NCI-H2227 (cell line): ENCODE results near the gene TXNRD3.
"Not testable (repeated sequence)": the region's sequence is repeated elsewhere in the genome, so short reads cannot be mapped to it uniquely, and the experiment has no call there.

Experiments used
- DNase-seq: peaks from one replicate; lab custom pipeline; 2025; ENCODE audit not compliant: unreplicated experiment; lab: John Stamatoyannopoulos, UW

Gene TXNRD3

DNA sequence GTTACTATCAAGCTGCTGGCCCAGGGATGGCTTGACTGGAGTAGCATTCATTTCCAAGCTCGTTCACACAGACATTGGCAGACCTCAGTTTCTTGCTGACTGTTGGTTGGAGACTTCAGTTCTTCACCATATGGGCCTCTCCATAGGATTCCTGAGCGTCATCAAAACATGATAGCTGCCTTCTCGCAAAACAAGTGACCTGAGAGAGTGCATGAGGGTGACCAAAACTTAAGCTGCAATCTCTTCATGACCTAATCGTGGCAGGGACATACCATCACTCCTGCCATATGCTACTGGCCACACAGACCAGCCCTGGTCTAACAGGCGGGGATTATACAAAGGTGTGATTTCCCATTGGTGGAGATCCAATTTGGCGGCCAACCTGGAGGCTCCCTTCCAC, 50.2 kb downstream of the TXNRD3 start:
- DNase-seq: no peak

DNA sequence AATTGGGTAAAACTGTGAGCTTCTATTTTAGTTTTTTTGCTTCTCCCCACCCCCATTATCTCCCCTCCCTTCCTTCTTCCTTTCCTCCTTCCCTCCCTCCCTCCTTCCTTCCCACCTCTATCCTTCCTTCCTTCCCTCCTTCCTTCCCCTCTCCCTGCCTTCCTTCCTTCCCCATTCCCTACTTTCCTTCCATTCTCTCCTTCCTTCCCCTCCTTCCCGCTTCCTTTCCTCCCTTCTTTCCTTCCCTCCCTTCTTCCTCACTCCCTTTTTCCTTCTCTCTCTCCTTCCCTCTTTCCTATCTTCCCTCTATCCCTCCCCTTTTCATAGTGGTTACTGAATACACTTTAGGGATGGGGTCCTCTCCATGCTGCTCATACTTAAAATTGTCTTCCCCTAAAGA, 55.8 kb downstream of the TXNRD3 start:
- no peak for DNase-seq

DNA sequence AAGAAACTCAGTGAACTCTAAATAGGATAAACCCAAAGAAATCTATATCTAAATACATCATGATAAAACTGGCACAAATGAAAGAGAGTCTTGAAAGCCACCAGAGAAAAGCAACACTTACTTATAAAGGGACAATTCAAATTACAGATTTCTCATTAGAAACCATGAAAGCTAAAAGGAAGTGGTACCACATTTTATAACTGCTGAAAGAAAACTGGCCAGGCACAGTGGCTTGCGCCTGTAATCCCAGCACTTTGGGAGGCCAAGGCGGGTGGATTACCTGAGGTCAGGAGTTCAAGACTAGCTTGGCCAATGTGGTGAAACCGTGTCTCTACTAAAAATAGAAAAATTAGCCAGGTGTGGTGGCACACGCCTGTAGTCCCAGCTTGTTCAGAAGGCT, 59.4 kb downstream of the TXNRD3 start:
- not testable (repeated sequence) for DNase-seq

DNA sequence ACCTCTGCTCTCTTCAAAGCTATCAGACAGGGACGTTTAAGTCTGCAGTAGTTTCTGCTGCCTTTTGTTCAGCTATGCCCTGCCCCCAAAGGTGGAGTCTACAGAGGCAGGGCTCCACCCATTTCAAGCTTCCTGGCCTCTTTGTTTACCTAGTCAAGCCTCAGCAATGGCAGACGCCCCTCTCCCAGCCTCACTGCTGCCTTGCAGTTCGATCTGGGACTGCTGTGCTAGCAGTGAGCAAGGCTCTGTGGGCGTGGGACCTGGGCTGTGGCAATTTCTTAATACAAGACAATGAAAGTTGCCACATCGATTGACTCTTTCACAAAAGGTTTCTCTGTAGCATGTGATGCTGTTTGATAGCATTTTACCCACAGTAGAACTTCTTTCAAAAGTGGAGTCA, 63.4 kb downstream of the TXNRD3 start:
- DNase-seq: not testable (repeated sequence)

DNA sequence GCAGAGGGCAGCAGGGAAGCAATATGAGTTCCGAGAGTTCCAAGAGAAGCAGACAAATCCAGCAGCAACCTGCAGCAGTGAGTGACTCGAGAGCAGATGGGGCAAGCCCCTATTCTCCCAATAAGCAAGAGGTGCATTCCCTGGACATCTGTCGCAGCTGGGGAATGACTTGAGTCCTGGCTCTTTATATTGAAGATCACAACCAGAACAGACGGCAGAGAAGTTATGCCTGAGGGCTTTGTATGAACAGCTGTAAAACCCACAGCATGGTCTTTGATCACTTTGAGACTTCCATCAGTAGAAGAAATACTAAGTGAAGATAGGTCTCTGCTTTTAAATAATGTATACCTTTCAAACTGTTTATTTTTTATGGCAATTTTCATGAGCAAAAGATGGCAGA, 72.6 kb downstream of the TXNRD3 start:
- no peak for DNase-seq

DNA sequence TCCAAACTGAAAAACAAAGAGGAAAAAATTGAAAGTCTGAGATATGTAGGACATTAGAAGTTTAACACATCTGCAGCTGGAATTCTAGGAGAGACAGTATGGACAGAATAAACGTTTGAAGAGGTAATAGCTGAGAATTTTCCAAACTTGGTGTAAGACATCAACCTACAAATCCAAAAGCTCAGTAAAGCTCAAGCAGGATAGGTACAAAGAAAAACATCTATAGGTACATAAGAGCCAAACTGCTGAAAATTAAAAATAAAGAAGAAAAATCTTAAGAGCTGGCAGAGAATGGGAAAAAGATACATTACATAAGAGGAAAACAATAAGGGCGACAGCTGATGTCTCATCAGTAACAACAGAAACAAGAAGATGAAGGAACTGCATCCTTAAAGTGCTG, 73.4 kb downstream of the TXNRD3 start:
- no peak for DNase-seq

DNA sequence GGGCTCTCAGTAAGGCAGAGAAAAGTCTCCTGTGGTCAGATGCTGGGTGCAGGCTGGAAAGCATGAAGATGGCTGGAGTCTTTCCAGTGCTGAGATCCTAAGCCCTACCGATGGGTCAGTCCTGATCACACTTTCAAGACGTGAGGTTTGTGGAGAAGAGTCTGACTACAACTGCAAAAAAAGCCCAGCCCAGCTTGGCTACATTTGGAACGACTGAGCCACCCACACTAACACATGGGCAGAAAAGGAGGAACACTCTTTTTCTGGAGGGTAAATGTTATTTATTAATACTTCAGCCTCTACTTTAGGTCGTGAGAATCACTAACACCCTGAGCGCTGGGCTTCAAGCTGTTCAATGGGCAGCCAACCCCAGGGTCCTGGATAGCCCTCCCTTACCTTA, 74.2 kb downstream of the TXNRD3 start:
- DNase-seq: no peak

DNA sequence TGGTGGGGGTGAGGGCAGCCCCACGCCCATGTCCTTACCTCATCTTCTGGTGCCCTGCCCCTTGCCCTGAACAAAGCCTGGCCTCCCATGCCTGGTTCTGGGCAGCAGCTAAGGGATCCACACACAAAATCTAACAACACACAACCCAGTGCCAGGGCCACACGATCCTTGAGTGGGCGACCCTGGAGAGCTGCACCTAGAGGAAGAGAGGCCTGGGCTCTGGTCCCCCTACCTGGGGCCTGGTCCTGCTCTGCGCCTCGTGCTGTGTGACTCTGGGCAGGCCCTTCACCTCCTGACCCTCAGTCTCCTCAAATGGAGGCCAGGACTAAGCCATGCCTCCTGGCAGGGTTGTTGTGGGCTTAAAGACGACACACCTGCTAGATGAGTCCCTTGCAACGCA, 76.2 kb downstream of the TXNRD3 start:
- no peak for DNase-seq

DNA sequence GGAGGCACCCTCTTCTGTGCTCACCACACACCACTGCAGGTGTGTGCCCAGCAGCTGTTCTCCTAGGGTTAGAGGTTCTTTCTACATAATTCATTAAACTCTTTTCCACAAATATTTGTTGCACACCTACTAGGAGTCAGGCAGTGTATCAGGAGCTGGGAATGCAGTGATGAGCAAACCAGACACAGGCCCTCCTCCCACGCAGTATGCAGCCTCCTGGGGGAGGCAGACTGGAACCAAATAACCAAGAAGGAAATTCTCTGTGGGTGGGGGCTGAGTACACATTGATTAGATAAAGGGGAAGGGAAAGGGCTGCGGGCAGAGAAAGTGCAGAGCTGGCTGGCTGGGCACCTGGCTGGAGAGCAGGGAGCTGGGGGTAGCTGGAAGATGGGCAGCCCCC, 77.7 kb downstream of the TXNRD3 start:
- no peak for DNase-seq

DNA sequence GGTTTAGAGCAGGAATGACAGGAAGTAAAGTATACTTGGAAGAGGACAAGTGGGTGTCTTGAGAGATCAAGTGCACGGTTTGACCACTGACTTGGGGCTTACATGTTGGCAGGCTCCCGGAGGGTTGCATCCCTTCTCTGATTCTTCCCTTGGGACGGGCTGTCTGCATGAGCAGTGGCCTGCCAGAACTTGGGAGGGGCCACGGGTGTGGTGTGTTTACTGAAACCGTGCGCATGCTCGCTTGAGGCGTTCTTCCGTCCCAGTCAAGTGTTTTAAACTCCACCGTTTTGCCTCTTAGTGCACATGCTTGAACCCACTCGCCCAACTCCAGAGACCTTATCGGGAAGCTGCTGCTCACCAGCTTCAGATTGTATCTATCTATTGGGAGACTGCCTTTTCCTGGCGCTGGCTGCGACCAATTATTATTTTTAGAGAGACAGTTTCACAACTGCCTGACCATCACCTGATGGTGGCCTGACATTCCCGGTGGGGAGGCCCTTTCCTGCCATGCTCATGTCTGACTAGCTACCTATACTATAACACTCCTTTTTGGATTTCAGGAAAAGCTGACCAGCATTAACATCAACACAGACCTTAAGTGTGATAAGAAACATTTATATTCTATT, 81.3 kb downstream of the TXNRD3 start:
- peak; percentile 17 for DNase-seq

DNA sequence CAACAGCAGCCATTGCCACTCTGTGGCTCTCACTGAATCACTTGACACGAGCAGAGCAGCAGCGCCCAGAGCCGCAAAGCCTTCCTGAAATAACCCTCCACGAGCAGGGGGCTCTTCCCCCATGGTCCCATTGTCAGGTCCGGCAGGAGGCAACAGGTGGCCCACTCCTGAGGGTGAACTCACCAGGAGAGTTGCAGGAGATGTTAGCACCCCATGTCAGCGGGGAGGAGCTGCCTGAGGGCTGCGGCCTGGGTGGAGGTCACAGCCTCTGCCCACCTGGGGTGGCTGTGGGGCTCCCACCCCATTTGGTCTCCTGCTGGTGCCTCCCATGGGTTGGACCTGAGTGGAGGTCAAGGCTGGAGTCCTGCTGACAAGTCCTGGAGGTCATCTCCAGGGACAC, 83.8 kb downstream of the TXNRD3 start:
- DNase-seq: no peak

DNA sequence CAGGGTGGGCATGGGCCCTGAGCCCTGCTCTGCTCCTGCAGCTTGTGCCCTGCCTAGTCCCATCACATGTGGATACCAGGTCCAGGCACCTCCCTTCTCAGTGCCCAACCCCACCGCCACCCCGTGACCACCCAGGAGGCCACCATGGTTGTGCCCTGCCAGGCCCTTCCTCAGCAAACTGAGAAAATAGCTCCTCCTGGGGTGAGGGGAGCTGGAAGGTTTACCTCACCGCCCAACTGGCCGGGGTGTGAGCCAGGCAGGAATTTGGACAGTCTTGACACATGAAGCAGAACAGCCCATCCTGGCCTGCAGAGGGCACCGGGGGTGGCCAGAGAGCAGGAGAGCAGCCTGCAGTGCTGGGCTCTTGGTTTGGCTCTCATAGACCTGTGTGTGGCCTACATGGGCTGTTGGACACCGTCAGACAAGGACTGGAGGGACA, 84.8 kb downstream of the TXNRD3 start:
- DNase-seq: no peak

DNA sequence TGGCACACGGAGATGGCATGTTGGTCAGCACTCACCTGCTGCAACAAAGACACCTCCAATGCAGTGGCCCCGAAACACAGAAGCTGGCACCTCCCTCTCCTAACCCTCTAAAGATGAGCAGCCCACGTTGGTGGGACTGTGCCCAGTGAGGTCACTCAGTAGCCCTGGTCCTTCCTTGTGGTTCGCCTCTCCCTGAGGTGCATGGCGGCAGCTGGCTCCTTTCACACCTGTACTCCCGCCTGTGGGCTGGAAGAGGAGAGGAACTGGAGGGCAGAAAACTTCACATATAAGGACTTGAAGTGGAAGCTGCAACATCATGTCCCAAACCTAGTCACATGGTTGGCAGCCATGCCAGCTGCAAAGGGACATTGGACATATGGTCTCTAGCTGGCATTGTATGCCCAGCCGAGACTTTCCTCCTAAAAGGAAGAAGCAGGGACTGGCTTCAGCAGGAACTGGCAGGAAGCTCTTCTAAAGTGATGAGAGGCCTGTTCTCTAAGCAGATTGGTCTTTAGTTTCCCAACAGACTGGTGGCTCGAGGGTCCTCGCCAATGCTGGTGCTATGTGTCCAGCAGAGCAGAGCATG, 85.4 kb downstream of the TXNRD3 start:
- DNase-seq: no peak

DNA sequence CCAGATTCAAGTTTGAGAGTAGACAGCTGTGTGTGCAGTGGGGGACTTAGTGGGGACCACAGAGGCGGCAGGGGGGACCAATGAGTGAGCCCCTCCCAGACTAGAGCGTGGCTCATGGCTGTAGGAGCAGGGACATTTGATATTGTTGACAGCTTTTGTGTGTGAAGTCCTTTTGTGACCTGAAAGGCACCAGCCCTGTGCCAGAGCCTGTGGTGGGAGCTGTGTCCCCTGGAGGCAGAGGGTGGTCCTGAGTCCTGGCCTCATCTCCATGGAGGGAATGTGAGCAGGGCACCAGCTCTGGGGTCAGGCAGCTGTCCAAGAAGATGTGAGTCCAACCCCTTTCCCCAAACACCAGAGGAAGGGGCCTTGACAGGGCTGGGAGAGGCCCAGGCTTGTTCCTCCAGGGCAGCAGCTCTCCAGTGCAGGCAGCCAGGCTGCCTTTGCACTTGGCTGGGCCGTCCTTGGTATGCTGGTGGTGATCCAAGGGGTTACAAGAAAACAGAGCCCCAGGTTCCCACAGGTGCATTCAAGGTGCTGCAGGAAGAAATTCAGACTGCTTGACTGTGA, 86.1 kb downstream of the TXNRD3 start:
- DNase-seq: no peak

DNA sequence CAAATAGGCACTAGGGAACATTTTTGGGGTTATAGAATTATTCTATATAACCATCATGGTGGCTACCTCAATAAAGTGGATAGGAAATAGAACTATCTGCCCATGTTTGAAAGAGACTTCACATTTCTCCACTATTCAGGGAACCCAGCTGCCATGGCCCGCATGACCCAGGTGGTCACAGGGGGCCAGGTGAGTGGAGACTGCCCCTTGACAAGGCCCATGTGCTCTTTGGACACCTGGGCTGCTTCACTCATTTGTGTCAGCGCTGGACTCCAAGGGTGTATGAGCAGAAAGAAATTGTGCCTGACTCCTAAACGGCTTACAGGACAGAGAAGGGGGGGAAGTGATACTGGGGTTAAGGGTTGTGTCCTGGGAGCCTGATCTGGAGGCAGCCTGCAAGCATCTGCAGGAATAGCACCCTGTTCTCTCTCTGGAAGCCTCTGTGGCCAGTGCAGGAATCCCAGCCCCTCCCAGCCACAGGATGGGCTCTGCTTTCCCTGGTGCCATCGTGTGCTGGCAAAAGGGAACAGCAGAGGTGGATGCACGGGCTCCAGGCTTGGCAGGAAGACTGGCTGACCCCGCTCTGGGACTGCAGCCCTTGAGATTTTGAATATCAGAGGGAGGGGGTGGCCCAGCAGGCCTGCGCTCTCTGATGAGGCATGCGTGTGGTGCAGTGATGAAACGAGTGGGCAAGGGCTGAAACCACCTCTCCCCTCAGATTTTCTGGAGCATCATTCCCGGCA, 87.1 kb downstream of the TXNRD3 start:
- DNase-seq: peak; percentile 31

DNA sequence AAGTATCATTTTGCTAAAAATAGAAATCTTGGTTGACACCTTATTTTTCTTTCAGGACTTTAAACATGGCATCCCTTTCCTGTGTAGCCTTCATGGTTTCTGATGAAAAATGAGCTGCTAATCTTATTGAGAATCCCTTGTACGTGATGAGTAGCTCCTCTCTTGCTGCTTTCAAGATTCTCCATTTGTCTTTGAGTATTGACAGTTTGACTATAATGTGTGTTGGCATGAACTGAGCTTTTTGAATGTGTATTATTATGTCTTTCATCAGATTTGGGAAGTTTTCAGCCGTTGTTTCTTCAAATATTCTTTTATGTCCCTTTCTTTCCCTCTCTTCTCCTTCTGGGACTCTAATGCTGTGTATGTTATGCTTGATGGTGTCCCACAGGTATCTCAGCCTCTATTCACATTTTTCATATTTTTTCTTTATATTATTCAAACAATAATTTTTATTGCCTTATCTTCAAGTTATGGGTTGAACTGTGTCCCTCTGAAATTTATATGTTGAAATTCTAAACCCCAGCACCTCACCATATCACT, 92.1 kb downstream of the TXNRD3 start:
- no peak for DNase-seq

DNA sequence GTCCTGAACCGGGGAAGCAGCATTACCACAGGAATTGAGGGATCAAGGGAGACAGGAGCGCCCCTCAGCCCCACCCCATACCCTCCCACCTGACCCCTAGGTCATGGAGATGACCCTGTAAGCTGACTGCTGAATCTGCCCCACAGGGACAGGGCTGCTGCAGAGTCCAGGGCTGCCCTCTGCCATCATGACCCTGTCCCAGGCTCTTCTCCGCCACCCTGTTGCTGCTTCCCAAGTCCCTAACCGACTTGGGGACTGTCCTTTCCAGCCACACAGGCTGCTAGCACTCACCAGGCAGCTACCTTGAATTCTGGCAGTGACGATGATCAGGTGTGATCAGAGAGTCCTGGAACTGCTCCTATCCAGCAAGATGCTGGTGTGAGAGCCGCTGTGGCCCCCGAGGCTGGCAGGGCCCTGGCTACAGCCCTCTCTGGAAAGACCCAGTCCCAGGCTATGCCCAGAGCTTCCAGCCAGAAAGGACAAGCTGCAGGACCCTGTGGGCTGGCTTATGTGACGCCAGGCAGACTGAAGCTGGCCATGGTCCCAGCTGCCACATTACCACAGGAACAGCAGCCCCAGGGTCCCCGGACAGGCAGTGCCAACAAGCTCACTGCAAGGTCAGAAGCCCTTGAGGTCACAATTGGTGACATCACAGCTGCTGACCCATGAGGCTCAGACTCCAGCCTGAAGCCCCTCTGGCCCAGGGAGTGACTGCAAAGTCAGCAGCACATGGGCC, 96.4 kb downstream of the TXNRD3 start, which contains the start of gene C3orf22:
Gene C3orf22, minus strand, starts transcription at position 597 of the 736 bp plus-strand sequence. CDS start 5,542 bp downstream, outside the sequence.
- no peak for DNase-seq

DNA sequence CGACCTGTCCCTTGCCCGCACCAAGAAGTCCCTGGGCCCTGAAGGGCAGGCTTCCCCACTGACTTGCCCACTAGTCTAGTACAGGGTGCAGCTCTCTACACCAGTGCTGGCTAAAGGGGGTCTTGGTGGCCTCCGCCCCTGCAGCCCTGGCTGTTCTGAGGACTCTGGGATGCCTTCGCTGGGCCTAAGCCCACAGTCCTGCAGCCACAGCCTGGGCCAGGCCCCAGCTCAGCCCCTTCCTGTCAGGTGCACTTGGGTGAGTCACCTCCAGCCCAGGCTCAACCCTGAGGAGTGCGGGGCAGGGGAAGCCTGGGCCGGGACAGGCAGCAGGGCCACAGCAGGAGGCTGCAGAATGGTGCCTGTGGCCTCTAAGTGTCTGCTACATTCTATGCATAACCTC, 97.2 kb downstream of the TXNRD3 start:
- DNase-seq: no peak

DNA sequence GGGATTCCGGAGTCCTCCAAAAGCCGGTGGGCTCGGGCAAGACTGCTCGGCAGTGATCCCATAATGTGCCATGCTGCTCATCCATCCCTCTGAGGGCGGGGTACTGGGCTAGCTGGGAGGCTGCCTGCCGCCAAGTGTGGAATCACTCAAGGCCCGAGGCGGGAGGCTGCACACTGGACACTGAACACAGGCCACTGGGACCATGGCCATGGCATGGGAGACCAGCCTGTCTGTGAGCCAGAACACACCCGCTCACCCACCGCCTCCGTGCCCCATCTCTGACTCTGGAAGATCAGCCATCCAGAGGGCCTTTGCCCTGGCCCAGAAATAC, 97.5 kb downstream of the TXNRD3 start:
- no peak for DNase-seq
